GM18517 (cell line): Measurements from ENCODE around the gene RNF224.

ENCODE experiments used
- ATAC-seq: cut with Tn5 transposase; IDR thresholded peaks from one replicate; pipeline ENCODE4 v1.9.1; 2021; ENCODE audit warnings: mild to moderate bottlenecking, moderate library complexity; ENCODE audit not compliant: unreplicated experiment

Gene RNF224

DNA sequence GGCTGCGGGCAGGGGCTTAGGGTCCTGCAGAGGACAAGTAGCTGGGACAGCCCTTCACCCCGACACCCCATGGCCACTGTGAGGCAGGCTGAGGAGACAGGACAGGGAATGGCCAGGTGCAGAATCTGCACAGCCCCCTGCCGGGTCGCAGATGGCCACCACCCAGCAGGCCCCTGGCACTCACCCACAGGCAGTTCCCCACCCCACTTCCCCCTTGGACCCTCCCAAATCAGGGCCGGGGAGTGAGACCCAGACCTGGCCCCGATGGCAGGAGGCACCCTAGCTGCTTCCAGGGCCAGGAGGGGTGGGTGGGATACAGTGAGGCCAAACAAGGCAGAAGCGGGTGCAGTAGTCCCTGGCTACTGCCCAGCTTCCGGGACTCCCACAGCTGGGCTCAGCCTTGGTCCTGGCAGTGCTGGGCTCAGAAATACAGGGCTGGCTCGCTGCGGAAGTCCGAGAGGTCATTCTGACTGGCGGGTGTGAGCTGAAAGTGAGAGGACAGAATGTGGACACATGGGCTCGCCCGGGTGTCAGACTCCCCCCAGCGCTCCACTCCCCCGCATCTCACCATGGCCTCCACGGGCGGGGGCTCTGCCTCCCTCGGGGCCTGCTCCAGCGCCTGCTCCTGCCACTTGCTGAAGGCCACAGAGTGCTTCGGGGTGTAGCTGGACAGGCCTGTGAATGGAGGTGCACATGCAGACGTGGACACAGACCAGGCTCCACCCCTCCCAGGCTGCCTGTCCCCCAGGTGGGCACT, 35.4 kb upstream of the RNF224 start:
- ATAC-seq = no peak

DNA sequence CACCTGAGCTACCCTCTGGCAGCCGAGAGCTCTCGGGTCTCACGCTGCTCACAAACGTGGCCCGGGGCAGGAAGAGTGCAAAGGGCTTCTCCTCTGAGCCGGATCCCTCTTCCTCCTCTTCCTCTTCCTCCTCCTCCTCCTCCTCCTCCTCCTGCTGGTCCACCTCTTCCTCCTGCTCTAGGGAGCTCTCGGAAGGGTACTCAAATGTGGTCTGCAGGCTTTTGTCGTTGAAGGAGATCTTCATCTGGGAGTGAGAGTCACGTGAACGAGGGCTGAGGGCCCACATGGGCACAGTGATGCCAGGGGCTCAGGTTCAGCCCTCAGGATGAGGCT, 34.9 kb upstream of the RNF224 start:
- no peak for ATAC-seq

DNA sequence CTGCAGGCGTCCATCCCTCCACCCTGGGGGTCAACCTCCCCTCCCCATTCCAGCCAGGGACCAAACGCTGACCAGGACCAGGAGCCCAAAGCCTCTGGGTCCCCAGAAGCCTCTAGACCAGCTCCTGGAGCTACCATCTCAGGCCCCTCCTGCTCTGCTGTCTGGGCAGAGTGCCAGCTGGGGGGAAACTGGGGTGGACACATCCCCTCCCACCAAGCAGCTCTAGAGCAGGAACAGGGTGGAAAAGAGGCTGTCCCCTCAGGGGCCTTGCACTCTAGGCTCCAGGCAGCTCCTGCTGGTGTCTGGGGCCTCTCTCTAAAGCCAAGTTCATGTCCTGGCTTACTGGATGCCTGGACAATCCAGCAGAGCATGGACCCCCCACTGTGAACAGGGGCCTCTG, 34.4 kb upstream of the RNF224 start:
- ATAC-seq = no peak

DNA sequence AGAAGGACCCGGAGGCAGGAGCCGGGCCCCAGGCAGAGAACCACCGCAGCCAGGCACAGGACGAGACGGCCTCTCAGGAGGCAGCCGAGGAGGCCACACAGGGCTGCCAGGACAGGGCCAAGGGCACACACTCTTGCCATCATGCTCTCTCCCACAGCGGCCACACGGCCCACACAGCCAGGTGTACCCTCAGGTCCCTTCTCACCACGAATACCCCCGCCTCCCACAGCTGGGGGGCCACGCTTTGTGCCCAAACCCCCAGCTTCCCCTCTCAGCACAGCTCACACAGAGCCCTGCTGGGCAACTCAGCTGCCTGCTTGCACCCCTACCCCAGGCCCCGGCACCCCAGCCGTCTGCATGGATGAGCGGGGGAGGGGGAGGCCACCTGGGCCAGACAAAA, 33.5 kb upstream of the RNF224 start:
- ATAC-seq = no peak

DNA sequence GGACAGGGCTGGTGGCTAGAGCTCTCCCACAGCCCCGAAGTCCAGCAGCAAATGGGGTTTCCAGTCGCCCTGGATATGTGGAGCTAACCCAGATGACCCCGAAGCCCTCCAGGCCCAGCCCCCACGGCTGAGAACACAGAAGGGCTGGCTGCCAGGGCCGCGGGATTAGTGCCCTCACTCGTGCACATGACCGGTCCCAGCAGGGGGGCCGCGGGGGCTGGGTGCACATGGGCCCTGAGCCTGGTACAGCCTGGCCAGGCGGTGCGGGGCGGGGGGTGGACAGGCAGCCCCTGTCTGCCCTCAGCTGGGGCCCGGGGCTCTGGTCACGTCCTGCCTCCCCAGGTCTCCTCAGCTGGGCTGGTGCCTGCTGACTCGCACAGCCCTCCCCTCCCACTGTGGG, 32.9 kb upstream of the RNF224 start:
- ATAC-seq = no peak

DNA sequence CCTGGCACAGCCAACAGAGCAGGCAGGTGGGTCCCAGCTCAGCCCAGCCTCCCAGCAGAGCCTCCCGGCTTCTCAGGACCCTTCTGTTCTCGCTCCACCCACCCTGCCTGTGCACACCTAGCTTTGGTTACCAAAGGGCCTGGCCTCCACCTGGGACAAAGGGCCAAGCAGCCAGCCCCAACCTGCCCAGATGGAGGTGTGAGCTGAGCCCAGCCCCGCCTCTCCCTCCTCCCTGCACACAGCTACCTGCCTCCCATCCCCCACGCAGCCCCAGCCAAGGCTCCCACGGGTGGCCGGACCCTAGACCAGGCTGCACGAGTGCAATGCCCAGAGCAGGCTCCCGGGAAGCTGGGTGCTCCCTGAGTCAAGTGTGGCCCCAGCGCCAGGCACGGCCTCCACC, 32.4 kb upstream of the RNF224 start:
- ATAC-seq = no peak

DNA sequence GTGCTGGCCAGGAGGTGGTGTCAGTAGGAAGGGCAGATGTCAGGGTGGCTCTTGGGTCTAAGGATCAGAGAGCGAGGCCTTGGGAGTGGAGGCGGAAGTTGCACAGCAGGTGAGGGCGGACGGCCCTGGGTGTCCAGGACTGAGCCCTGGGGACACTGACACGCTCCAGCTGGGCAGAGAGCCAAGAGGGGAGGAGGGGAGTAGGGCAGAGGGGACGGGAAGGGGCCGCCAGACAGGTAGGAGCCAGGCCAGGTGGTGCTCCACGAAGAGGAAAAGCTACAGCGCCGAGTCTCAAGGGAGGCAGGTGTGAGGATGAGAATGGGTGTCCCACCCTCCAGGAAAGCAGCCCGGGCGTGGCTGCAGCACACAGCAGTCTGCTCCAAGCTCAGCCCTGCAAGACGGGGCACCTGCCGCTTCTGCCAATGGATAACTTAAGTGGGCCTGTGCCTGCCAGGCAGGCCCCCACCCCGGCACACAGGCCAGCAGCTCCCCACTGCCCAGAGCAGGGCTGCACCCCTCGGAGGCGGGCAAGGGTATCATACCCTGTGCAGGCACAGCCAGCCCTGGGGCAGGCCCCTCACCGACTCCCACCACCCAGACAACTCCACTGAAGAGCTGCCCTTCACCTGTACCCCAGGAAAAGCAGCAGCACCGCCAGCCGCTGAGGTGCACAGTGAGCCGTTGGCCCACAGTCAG, 31.6 kb upstream of the RNF224 start:
- no peak for ATAC-seq

DNA sequence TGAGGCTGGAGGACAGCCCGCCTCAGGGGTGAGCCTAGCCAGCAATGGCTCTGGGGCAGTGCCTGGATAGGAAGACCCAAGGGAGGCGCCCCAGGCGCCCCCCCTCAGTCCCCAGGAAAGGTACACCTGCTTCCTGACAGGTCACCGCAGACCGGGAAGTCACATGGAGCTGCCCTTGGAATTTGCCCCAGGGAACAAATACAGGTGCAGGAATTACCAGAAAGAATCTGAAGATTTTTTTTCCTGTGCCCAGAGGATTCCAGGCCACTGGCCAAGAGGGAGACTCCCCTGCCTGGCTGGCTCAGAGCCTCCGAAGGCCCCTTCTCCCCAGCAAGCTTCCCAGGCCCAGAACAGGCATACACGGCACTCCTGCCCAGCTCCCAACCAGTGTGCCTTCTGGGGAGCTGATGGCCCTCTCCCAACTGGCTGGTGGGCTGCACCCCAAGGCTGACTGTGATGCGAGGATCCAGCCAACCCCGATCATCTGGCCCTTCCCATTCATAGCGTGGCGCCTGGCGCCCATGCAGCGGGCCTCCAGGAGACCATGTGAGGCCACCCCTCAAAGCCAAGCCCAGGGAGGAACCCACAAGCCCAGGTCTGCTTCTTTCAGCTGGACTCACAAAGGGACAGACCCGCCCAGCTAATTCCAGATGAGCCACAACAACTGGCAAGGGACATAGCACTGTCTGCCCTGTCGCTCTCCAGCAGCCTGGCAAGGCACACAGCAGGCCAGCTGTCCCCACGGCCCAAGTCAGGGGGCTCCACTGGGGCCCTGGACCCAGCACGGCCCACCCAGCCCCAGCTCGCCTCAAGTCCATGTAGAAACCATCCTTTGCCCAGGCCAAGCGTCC, 29.0 kb upstream of the RNF224 start:
- no peak for ATAC-seq

DNA sequence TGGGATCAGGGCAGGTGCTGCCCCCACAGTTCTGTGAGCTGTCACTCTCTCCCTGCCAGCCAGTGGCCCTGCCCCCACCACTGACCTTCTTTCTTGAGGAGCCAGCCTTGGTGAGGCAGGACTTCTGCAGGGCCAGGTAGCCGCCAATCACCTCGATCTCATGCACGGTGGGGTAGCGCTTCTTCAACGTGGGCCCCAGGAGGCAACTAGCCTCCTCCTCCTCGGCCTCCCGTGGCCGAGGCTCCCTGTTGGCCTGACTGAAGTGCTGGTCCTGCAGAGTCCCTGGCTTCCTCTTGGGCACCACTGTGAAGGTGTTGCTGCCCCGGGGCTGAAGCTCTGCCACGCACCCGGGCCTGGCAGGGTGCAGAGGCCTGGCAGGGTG, 28.4 kb upstream of the RNF224 start:
- ATAC-seq = no peak

DNA sequence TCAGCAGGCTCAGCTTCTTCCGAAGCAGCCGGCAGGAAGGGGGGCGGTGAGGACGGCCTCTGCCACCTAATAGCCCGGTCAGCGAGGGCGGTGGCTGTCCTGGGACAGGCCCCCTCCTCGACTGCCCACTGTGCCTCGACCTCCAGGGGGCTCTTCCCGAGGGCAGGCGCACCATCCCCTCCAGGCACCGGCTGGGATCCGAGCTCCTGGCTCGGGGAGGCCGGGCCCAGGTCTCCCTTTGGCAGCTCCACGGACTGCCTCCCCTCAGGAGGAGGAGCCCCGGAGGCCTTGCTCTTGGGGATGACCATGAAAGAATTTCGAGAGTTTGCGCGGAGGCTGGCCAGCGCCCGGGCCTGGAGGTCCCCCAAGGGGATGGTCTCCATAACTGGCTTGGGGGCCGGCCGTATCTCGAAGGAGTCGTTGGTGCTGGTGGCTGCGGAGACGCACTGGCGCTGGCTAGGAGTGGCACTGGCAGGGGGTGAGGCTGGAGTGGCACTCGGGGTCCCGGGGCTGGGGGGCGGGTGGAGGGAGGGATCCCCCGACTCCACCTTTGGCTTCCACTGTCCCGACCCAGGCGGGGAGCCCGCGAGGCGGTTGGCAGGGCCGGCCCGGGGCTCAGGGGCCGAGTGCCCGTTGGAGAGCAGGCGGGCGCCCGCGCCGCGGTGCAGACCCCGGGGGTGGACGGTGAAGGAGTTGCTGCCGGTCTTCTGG, 27.7 kb upstream of the RNF224 start:
- no peak for ATAC-seq

DNA sequence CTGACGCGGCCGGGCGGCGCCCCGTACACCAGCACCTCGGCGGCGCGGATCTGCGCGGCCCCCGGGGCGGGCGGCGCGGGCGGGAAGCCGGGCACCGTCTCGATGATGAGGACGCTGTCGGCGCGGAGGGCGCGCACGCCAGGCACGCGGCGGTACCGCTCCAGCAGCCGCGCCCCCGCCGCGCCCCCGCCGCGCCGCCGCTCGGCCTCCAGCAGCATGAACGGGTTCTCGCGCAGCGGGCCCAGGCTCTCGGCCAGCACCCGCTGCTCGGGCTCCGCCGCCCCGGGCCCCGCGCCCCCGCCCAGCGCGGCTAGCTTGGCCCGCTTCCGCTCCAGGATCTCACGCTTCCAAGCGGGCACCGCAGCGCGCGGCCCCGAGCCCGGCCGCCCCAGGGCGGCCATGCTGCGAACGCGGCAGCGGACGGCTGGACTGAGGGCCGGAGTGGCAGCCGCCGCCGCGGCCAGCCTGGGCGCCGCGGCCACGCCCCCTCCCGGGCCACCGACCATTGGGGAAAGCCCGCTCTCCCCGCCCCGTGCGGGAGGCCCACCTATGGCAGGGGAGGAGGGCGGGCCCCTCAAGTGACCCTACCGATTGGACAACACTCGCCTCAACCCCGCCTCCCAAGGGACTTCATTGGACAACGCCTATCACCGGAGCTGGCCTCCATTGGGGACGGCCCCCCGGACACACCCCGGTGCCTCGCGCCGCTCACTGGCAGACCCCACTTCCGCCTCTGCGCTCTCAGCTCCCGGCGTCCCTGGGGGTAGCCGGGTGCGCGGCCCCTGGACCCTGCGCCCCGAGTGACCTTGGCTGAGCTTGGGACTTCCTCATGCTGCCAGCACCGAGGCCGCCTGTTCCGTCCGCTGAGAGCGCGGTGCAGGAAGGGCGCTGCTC, 26.7 kb upstream of the RNF224 start, which contains the start of gene TPRN:
Gene TPRN (minus strand): TSS at position 431 of the 894 bp plus-strand sequence. CDS start 30 bp downstream, at position 401.
- peak; percentile 87 for ATAC-seq

DNA sequence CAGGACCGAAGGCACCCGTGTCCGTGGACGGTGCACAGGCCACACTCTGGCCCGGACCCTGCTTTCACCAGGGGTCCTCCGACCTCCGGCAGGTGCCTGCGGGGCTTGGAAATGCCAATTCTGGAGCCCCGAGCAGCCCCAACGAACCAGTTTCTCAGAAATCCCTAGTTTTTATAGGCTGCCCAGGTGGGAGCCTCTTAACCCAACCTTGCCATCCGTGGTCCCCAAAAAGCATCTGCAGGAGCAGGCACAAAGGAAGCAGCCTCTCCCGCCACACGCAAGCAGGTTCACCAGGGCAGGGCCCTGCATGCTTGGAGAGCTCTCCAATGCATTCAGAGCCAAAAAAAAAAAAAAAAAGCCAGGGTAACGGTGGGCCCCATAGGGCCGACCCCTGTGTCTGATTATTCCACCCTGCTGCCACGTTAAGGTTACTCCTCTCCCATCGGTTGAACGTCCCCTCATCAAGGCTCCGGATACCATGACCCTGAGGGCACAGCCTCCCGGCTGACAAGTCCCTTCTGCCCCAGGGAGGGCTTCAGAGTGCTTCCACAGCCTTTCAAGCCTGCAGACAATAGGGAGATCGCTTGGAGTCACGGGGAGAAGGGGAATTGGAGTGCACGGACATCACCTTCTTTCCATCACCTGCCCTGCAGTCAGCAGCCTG, 26.0 kb upstream of the RNF224 start:
- ATAC-seq = no peak

DNA sequence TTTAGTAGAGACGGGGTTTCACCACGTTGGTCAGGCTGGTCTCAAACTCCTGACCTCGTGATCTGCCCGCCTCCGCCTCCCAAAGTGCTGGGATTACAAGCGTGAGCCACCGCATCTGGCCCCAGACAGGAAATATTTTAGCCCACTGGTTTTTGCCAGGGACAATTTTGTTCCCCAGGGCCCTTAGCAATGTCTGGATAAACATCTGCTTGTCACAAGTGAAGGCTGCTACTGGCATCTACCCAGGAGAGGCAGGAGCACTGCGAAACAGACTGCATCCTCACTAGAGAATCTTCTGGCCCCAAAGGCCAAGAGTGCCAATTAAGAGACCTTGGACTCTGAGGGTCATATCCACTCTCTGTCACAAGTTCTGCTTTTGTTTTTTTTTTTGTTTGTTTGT, 24.3 kb upstream of the RNF224 start:
- no peak for ATAC-seq

DNA sequence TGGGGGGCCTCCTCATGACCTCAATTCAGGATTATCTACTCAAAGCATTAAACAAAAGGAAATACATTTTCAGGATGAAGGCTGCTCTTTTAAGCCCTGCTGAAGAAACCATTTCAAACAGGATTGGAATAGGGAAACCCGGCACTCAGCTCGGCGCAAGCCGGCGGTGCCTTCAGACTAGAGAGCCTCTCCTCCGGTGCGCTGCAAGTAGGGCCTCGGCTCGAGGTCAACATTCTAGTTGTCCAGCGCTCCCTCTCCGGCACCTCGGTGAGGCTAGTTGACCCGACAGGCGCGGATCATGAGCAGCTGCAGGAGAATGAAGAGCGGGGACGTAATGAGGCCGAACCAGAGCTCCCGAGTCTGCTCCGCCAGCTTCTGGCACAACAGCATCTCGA, 22.6 kb upstream of the RNF224 start:
- ATAC-seq = no peak

DNA sequence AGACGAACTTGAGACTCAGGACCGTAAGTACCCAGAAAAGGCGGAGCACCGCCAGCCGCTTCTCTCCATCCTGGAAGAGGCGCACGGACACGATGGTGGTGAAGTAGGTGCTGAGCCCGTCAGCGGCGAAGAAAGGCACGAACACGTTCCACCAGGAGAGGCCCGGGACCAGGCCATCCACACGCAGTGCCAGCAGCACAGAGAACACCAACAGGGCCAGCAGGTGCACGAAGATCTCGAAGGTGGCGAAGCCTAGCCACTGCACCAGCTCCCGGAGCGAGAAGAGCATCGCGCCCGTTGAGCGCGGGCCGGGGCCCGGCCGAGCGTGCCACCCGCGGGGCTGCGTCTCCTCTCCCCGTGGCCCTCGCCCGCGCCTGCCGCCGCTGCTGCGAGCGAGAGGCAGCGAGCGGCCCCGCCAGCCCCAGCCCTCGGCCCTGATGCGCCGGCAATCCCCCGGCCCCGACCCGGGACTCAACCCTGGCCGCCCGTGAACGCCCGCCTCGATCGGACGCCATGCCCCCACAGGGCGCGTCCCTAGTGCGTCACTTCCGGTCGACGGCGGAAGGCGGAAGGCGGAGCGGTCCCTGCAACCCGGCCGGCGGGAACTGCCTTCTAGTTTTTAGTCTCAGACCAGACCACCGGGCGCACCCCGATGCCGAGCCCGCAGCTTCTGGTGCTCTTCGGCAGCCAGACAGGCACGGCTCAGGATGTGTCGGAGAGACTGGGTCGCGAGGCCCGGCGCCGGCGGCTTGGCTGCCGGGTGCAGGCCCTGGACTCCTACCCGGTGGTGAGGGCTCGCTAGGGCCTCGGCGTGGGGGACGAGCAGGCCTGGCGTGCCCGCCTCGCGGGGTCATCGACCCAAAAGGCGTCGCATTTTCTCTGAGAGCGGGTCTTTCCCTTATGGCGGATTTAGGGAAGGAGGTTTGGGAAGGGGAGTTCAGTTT, 21.9 kb upstream of the RNF224 start, which contains the start of the genes NDOR1 and TMEM203:
Gene NDOR1 (plus strand): TSS at position 575 of the 944 bp plus-strand sequence. CDS start 78 bp downstream, at position 653.
Gene TMEM203 (minus strand): TSS at position 523 of the 944 bp plus-strand sequence. CDS start 234 bp downstream, at position 289.
- no peak for ATAC-seq

DNA sequence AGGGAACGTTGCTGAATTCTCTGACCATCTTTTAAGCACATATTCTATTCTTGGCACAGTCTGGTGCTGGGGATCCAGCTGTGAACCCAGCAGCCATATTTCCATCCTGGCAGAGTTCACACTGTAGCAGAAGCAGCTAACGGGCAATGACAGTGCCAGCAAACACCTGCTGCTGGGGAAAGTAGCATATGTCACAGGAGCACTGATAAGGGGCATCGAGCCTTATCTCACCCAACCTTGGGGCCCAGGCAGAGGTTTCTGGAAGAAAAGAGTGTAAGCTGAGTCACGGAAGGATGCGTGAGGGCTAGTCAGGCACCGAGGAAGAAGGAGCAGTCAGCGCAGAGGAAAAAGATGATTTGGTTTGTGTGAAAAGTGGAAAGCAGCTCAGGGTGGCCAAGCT, 20.7 kb upstream of the RNF224 start:
- no peak for ATAC-seq

DNA sequence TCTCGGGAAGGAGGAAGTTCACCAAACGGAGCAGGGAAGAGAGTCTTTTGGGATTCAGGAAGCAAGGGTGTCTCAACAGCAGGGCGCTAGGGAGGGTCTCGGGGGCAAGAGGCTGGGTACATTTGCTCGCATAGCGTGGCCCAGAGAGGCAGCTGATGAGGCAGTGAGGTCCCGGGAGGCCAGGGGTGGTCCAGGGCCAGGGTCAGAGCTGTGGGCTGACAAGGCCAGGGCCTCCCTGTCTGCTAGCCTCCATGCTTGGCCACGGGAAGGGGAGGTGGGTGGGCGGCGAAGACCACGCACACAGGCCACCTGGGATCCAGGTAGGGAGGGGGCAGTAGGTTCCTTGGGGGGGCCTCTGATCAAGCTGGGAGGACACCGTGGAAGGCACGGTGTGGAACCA, 15.8 kb upstream of the RNF224 start:
- no peak for ATAC-seq

DNA sequence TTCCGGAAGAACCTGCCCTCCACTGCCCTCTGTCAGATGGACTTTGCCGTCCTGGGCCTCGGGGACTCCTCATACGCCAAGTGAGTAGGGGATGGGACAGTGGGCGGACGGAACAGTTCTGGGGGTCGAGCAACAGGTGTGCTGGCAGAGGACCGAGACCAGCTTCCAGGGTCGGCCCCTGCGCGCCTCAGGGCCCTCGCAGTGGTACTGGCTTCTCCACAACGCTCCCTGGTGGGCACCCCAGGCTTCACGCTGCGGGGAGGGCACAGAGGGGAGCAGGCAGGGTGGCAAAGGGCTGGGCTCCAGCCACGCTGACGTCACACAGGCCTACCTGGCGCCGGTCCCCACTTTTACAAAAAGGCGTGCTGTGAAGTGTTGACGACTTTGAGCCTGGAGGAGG, 14.8 kb upstream of the RNF224 start:
- no peak for ATAC-seq
